Kidney (tissue), 14 donors: ENCODE measurements around the gene SPIN1. TPM values are rescaled to one million over a fixed set of nuclear protein-coding genes. Genes with fewer than 3 reads are reported as not detected.
"Not testable (repeated sequence)": the region's sequence is repeated elsewhere in the genome, so short reads cannot be mapped to it uniquely, and the experiment has no call there.

Source experiments
- DNase-seq, 5 donors: peaks; one replicate each; pipeline ENCODE4 v3.0.0-alpha.2; 2013 to 2020
- FAIRE-seq: peaks from 2 replicates; lab custom pipeline; 2012; peaks lifted over from hg19 to GRCh38; lab: Jason Lieb, UNC
- H3K27ac ChIP-seq, 2 donors: one replicate each; pipeline ENCODE4 v1.7.0; 2013; ENCODE audit warnings: low read depth in 2 of 2, low read length in 2 of 2, inconsistent platforms in 1 of 2
- H3K27me3 ChIP-seq: one replicate; pipeline ENCODE4 v1.7.1; 2013; ENCODE audit warnings: low read length, inconsistent platforms; ENCODE audit not compliant: control insufficient read depth, insufficient read depth
- H3K36me3 ChIP-seq, 3 donors: one replicate each; pipeline versions ENCODE4 v1.7.0 to v1.7.1; 2013; ENCODE audit warnings: low read length in 3 of 3, control low read depth in 1 of 3, inconsistent platforms in 1 of 3; ENCODE audit not compliant: insufficient read depth in 3 of 3, control insufficient read depth in 2 of 3
- H3K4me1 ChIP-seq, 3 donors: one replicate each; pipeline versions ENCODE4 v1.7.0 to v1.7.1; 2013; ENCODE audit warnings: low read length in 3 of 3, inconsistent platforms in 1 of 3, low read depth in 1 of 3; ENCODE audit not compliant: control insufficient read depth in 2 of 3, insufficient read depth in 2 of 3
- H3K4me3 ChIP-seq, 3 donors: one replicate each; pipeline versions ENCODE4 v1.7.0 to v1.8.1; 2013; ENCODE audit warnings: low read length in 3 of 3, control low read depth in 1 of 3, inconsistent platforms in 1 of 3
- H3K9ac ChIP-seq, 3 donors: one replicate each; pipeline versions ENCODE4 v1.7.0 to v1.7.1; 2013; ENCODE audit warnings: low read length in 3 of 3, control low read depth in 1 of 3, inconsistent platforms in 1 of 3
- H3K9me3 ChIP-seq, 3 donors: one replicate each; pipeline versions ENCODE4 v1.7.0 to v1.7.1; 2013; ENCODE audit warnings: low read length in 3 of 3, control low read depth in 1 of 3, inconsistent platforms in 1 of 3; ENCODE audit not compliant: control insufficient read depth in 2 of 3, insufficient read depth in 1 of 3
- intact Hi-C: fragments of 100-400 bp; cut with DNase I; formaldehyde crosslinking; loops from one replicate; pipeline ENCODE4 v1.11.1; 2022
- polyA plus RNA-seq: library from polyadenylated mRNA; stranded (reverse); fragments of 350-450 nt; fragmentation: Illumina TruSeq; extraction: RNeasy Lipid Tissue Mini Kit (QIAGEN cat#74804); gene quantifications from one replicate; pipeline ENCODE4 v1.2.3, GENCODE V29; 2014; ENCODE audit warnings: low read depth, low replicate concordance; ENCODE audit not compliant: insufficient read depth
- total RNA-seq: library from RNA; stranded (reverse); fragmentation: NEBNext Ultra II Directional; extraction: Animal tissue kit (Norgen Biotek cat#: 25700); gene quantifications from one replicate; pipeline ENCODE4 v1.2.1, GENCODE V29; 2021
- TF ChIP-seq, protein P1 (sequence below): IDR thresholded peaks from 3 replicates; pipeline ENCODE4 v1.5.1; 2012; ENCODE audit warnings: mild to moderate bottlenecking, moderate library complexity, borderline replicate concordance; ENCODE audit not compliant: insufficient read depth; ENCODE audit errors: extremely low read depth
- donor health status: control.
- donor health status: control.
- donor health status: control.
- donor health status: control.
- donor health status: control.
- donor health status: DM: yes; HTN: yes; CAD: no.
- donor health status: Normal renal cell carcinoma (clear cell type).

The SPIN1 gene
- total and polyA plus RNA-seq, 2 donors from 2014 or later, result 27.9 to 88.7 TPM

GRCh38 chr9:88383176-88383575 is 5.1 kb upstream of the SPIN1 start:
- H3K27me3 ChIP-seq, result no peaks in the 10 kb centered on the region
- DNase-seq (no peak), FAIRE-seq (no peak)
- H3K36me3 ChIP-seq, result no peaks in the 10 kb centered on the region
- H3K9ac ChIP-seq, result no peak overlapping the region
- H3K27ac ChIP-seq, result no peak overlapping the region
- intact Hi-C loops, result no loop called here
- H3K4me3 ChIP-seq, result no peak overlapping the region
- TF ChIP-seq, protein P1, sequence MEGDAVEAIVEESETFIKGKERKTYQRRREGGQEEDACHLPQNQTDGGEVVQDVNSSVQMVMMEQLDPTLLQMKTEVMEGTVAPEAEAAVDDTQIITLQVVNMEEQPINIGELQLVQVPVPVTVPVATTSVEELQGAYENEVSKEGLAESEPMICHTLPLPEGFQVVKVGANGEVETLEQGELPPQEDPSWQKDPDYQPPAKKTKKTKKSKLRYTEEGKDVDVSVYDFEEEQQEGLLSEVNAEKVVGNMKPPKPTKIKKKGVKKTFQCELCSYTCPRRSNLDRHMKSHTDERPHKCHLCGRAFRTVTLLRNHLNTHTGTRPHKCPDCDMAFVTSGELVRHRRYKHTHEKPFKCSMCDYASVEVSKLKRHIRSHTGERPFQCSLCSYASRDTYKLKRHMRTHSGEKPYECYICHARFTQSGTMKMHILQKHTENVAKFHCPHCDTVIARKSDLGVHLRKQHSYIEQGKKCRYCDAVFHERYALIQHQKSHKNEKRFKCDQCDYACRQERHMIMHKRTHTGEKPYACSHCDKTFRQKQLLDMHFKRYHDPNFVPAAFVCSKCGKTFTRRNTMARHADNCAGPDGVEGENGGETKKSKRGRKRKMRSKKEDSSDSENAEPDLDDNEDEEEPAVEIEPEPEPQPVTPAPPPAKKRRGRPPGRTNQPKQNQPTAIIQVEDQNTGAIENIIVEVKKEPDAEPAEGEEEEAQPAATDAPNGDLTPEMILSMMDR, result no peak
- H3K9me3 ChIP-seq, result no peaks in the 10 kb centered on the region
- no peaks in the 10 kb centered on the region for H3K4me1 ChIP-seq

DNA sequence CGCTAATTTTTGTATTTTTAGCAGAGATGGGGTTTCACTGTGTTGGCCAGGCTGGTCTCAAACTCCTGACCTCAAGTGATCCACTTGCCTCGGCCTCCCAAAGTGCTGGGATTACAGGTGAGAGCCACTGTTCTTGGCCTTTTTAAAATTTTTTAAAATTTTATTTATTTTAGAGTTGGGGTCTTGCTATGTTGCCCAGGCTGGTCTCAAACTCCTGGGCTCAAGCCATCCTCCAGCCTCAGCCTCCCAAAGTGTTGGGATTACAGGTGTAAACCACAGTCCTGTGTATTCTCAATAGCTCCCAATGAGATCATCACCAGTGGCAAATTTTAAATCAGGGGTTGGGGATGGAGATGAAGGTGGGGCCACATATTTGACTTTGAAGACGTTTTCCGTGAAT is 2.1 kb upstream of the SPIN1 start:
- H3K9ac ChIP-seq, intact Hi-C loops, H3K9me3 ChIP-seq, H3K27ac ChIP-seq, H3K36me3 ChIP-seq, H3K4me3 ChIP-seq, H3K27me3 ChIP-seq, FAIRE-seq, DNase-seq: not testable (repeated sequence)
- H3K4me1 ChIP-seq, result peaks cover 0 to 18% (median 3%) of the 10 kb centered on the region in 3 donors

GRCh38 chr9:88387036-88387551 is 1.1 kb upstream of the SPIN1 start:
- Histone ChIP-seq H3K36me3 (no peaks in the 10 kb centered on the region), H3K27ac (peak overlapping the region; percentile 91 to 93), H3K4me3 (peak overlapping the region; percentile 84 to 95 (median 92)), H3K27me3 (no peaks in the 10 kb centered on the region), H3K9ac (peak overlapping the region in 2 of 3 donors; percentile 89 to 90), H3K4me1 (peaks cover 0 to 18% (median 3%) of the 10 kb centered on the region in 3 donors), H3K9me3 (no peaks in the 10 kb centered on the region)
- TF ChIP-seq, protein P1, result no peak
- FAIRE-seq (no peak), DNase-seq (peak in 2 of 5 donors; percentile 61 to 79)
- intact Hi-C loops, result no loop called here

- intact Hi-C loops, result no loop called here
- Histone ChIP-seq H3K27me3 (no peaks in the 10 kb centered on the region), H3K27ac (peak overlapping the region; percentile 91 to 93), H3K9ac (peak overlapping the region; percentile 89 to 92 (median 90)), H3K4me1 (peaks cover 0 to 18% (median 6%) of the 10 kb centered on the region in 3 donors), H3K36me3 (no peaks in the 10 kb centered on the region), H3K9me3 (no peaks in the 10 kb centered on the region), H3K4me3 (peak overlapping the region; percentile 84 to 95 (median 92))
- DNase-seq (peak in 3 of 5 donors; percentile 80 to 85 (median 84)), FAIRE-seq (no peak)
- TF ChIP-seq, protein P1, result no peak
These were observed 567 bp upstream of the SPIN1 start for GRCh38 chr9:88387552-88388202.
